Measurements from ENCODE around the gene NALCN. TPM values are rescaled to one million over a fixed set of nuclear protein-coding genes. Genes with fewer than 3 reads are reported as not detected.

Gene NALCN
- total RNA-seq, 4 donors from 2014 or later: 0.67 to 2.0 (median 1.5) TPM

DNA sequence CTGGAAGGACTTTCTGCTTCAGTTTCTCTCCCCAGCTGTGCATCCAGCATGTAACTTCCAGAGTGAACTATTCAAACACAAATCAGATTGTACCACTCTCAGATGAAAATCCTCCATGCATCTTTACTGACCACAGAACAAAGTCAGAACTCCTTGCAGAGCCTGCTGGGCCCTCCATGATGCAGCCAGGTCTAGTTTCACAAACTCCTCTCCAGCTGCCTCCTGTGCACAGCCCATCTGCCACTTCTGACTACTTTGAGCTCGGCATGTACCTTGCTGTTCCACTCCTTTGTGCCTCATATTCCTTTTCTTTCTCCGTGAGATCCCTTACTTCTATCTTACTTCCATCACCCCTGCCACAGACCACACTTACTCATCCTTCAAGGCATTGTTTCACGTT is 31.4 kb downstream of the NALCN start:
- no peak for DNase-seq (ENCODE audit: low spot score in 2 of 2)
- TF ChIP-seq POLR2A (IDR thresholded peaks at IDR 0.05): no peak
- TF ChIP-seq, protein P1, sequence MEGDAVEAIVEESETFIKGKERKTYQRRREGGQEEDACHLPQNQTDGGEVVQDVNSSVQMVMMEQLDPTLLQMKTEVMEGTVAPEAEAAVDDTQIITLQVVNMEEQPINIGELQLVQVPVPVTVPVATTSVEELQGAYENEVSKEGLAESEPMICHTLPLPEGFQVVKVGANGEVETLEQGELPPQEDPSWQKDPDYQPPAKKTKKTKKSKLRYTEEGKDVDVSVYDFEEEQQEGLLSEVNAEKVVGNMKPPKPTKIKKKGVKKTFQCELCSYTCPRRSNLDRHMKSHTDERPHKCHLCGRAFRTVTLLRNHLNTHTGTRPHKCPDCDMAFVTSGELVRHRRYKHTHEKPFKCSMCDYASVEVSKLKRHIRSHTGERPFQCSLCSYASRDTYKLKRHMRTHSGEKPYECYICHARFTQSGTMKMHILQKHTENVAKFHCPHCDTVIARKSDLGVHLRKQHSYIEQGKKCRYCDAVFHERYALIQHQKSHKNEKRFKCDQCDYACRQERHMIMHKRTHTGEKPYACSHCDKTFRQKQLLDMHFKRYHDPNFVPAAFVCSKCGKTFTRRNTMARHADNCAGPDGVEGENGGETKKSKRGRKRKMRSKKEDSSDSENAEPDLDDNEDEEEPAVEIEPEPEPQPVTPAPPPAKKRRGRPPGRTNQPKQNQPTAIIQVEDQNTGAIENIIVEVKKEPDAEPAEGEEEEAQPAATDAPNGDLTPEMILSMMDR (IDR thresholded peaks at IDR 0.05): no peak
- no peak overlapping the region for H3K4me3 ChIP-seq (ENCODE audit: low read depth, poor library complexity, severe bottlenecking)
- intact Hi-C loops (cut with DNase I; ENCODE audit: low total_unique reads): no loop called here
- 79 to 85% methylated on average over 3 of the region's 3 CpGs for WGBS, 2 donors

DNA sequence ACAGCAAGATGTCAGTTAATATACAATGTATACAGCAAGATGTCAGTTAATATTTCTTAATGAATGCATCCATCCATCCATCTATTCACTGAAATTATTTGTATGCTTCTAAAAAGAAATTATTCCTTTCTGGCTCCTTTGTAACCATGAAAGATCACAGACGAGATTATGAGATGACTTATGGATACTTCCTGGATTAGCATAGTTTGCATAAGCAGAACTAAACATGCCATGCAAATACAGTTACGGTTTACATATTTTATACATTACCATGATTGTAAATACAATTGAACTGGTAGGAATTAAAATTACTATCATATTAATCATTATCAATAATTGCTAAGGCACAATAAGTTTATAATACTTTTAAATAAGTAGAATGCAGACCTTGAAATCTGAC is 32.7 kb downstream of the NALCN start:
- DNase-seq (ENCODE audit: low spot score in 2 of 2): no peak
- TF ChIP-seq, protein P1 (IDR thresholded peaks at IDR 0.05): no peak
- TF ChIP-seq POLR2A (IDR thresholded peaks at IDR 0.05): no peak
- 49 to 55% methylated on average over 2 of the region's 2 CpGs for WGBS, 2 donors
- intact Hi-C loops (cut with DNase I; ENCODE audit: low total_unique reads): no loop called here
- H3K4me3 ChIP-seq (ENCODE audit: low read depth, poor library complexity, severe bottlenecking): no peak overlapping the region

DNA sequence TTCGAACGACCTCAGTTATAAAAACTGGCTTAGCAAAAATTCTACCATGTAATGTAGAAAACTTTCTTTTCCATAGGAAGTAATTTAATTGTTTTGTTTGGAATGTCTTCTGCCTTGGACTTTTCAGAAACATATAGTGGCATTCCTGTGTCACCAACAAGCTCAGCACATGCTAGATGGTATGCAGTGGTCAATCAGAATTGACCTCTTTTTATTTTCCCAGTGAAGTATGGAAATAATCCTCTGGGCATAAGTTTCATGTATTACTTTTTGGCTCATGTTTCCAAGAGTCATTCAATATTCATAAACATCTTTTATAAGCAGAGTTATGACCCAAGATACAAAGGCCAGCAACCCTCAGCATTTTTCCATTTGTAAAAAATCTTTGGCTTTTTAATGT is 33.6 kb downstream of the NALCN start:
- WGBS, 2 donors: 67 to 70% methylated on average over 2 of the region's 2 CpGs
- no peak for DNase-seq (ENCODE audit: low spot score in 2 of 2)
- intact Hi-C loops (cut with DNase I; ENCODE audit: low total_unique reads): no loop called here

DNA sequence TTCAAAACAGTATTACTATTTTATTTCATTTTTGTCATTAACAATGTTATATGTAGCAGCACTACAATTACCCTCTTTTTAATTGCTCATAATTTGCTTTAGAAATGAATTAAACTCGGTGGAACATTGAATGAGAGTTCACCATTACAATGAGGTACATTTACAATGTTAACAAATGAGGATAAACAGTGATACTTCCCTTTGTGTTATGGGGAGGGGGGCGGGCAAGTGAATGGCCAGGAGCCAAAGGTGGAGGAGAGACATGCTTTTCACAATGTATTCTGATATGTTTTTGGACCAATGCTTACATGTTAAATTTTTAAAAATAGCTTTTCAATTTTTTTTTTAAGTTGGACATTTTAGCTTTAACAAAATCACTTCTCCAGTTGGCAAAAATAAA is 34.2 kb downstream of the NALCN start:
- TF ChIP-seq, protein P1 (IDR thresholded peaks at IDR 0.05): no peak
- no peak for TF ChIP-seq POLR2A (IDR thresholded peaks at IDR 0.05)
- intact Hi-C loops (cut with DNase I; ENCODE audit: low total_unique reads): no loop called here
- H3K4me3 ChIP-seq (ENCODE audit: low read depth, poor library complexity, severe bottlenecking): no peak overlapping the region
- DNase-seq (ENCODE audit: low spot score in 2 of 2): no peak
- 27 to 36% methylated on average over 2 of the region's 2 CpGs for WGBS, 2 donors

More for the DNA sequence above, 33.6 kb downstream of the NALCN start:
- H3K4me3 ChIP-seq (ENCODE audit: low read depth, poor library complexity, severe bottlenecking): no peak overlapping the region
- TF ChIP-seq, protein P1 (IDR thresholded peaks at IDR 0.05): no peak
- no peak for TF ChIP-seq POLR2A (IDR thresholded peaks at IDR 0.05)

DNA sequence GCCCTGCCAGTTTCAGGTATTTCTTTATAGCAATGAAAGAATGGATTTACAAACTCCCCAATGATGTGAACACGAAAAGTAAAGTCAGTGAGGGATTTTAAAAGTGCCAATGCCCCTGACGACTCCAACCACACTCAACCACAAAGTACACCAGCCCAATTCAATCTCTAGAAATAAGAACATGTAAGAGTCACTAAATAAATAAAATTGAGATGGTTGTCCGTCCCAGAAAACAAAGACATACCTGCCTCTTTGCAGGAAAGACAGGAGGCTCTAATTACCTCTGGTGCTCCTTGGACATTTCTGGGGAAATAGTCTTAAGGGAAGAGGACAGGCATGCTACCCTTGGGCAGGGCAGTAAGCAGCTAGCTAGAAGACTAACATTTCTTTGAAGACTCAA is 55.8 kb downstream of the NALCN start:
- intact Hi-C loops (cut with DNase I; ENCODE audit: low total_unique reads): no loop called here
- TF ChIP-seq, protein P1 (IDR thresholded peaks at IDR 0.05): no peak
- TF ChIP-seq POLR2A (IDR thresholded peaks at IDR 0.05): no peak
- DNase-seq (ENCODE audit: low spot score in 2 of 2): no peak
- no peak overlapping the region for H3K4me3 ChIP-seq (ENCODE audit: low read depth, poor library complexity, severe bottlenecking)
- 75 to 78% methylated on average over 3 of the region's 3 CpGs for WGBS, 2 donors

DNA sequence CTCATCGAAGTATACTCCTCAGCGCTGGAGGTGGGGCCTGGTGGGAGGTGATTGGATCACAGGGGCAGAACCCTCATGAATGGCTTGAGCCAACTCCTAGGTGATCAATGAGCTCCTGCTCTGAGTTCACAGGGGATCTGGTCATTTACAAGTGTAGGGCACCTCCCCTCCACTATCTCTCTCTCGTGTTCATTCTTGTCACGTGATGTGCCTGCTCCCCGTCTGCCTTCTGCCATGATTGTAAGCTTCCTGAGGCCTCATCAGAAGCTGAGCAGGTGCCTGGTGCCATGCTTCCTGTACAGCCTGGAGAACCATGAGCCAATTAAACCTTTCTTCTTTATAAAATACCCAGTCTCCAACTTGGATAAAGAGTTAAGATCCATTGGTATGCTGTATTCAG is 61.4 kb downstream of the NALCN start:
- no peak for DNase-seq (ENCODE audit: low spot score in 2 of 2)
- intact Hi-C loops (cut with DNase I; ENCODE audit: low total_unique reads): no loop called here
- no peak for TF ChIP-seq POLR2A (IDR thresholded peaks at IDR 0.05)
- TF ChIP-seq, protein P1 (IDR thresholded peaks at IDR 0.05): no peak
- H3K4me3 ChIP-seq (ENCODE audit: low read depth, poor library complexity, severe bottlenecking): no peak overlapping the region
- WGBS, 2 donors: 91 to 93% methylated on average over 5 of the region's 5 CpGs

All from lower leg skin (tissue), 4 donors.